AG09319 (cell line): Measurements from ENCODE around the gene KRTAP29-1.

ENCODE experiments used
- DNase-seq: peaks from one replicate; pipeline ENCODE4 v3.0.0-alpha.2; 2010; ENCODE audit warnings: low read depth; ENCODE audit errors: extremely low read depth
- CTCF ChIP-seq: IDR thresholded peaks from 2 replicates; pipeline ENCODE4 v1.5.1; 2011; ENCODE audit warnings: low read depth, mild to moderate bottlenecking, inconsistent platforms, low read length, moderate library complexity

The KRTAP29-1 gene

DNA sequence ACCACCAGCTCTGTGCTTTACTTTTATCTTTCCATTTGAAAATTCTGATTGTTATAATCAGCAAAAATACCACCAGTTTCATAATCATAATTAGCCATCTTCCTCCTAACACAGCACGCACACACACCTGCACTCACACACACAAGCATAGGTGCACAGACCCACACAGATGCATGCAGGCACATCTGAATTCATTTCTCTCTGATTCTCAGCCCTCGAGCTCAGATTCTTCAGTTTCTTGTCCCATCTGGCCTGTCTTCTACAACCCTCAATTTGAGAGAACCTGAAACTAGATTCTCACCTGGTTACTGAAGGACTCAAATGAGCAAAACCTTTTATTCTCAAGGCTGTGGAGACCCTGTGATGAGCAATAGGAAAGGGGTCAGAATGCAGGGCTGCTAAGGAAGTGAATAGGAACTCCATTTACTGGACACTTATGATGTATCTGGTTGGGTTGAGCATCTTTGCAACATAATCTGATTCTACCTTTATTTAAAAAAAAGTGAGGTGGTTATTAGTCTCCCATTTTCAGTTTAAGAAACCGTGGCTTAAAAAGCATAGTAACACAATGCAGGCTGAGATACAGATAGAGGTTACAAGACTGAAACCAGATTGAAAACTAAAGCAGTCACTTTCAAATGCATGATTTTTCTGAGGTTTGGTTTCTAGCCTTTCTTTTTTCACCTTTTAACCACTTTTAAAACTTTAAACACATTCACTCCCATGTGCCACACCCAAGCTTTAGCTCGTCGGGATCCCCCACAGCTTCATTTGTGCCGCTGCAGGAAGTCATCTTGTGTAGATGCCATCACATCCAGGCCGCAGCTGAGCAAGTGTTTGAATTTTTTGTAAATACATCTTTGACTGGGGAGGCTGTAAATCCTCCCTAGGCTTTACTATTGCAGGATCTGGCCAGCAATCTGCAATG lies 38.5 kb upstream of the KRTAP29-1 start:
- TF ChIP-seq CTCF: no peak
- DNase-seq: no peak

DNA sequence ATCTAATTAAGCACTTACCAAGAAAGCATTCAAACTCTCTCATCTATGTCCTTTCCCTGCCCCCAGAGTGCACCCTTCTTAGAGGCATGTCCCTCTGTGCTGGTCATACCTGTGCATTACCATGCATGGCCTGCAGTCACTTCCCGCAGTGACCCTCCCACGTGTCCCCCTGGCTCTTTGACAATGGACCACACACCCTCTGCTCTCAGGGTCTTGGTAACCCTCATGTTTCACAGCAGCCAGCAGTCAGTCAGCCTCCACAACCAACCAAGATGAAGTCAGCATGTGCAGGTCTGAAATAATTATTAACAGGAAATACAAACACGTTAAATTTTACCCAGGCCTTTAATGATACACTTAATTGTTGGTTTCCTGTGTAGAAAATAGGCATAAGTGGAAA lies 37.8 kb upstream of the KRTAP29-1 start:
- no peak for TF ChIP-seq CTCF

GRCh38 chr17:41339571-41340172 lies 37.0 kb upstream of the KRTAP29-1 start:
- TF ChIP-seq CTCF: no peak
- no peak for DNase-seq

More for the DNA sequence above, 37.8 kb upstream of the KRTAP29-1 start:
- no peak for DNase-seq

GRCh38 chr17:41338961-41339485 lies 36.4 kb upstream of the KRTAP29-1 start:
- no peak for TF ChIP-seq CTCF
- DNase-seq: peak; percentile 28

- no peak for DNase-seq
- no peak for TF ChIP-seq CTCF
These were observed 33.1 kb upstream of the KRTAP29-1 start for GRCh38 chr17:41335747-41336146.

GRCh38 chr17:41334385-41335305 lies 32.0 kb upstream of the KRTAP29-1 start:
- TF ChIP-seq CTCF: no peak

More at GRCh38 chr17:41334385-41335305, 32.0 kb upstream of the KRTAP29-1 start:
- no peak for DNase-seq
